Measurements from ENCODE around the gene HOXB5.
A peak's percentile ranks its signal among the peaks of the same experiment; 100 is the strongest.

The HOXB5 gene

DNA sequence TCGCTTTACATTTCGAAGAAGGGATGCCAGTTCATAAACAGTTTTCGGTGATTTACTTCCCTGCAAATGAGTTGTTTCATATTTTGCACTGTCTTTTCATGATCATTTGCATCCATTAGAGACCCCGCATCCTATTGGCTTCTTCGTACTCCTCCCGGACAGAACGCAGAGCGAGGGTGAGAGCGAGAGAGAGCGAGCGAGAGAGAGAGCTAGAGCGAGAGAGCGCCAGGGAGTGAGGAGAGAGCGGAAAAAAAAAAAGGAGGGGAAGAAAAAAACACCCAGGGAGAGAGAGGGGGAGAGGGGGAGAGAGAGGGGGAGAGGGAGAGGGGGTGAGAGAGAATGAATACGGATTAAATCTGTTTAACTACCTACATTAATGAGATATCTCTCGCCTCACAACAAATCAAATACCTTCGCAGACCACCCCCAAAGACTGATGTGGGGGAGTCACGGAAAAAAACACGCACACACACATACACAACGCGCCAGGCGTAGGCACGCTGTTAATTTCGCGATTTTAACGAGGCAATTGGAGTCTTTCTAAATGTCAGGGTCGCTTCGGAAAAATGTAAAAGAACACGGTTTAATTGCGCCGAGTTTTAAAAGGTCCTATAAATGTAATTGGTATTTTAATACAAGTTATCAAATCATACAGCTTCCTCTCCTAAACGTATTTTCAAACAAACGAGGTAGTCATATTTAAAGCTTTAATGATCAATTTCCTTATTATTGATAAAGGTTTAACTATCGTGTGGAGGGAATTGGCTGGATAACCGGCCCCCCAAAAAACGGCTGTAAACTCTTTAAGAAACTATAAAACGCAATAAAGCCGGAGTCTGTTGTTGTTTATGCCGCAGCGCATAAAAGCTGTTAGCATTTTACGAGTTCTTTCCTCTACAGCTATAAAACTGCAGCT lies 21.7 kb upstream of the HOXB5 start, which contains the start of gene HOXB8 (continued):
- TF ChIP-seq, protein P1, sequence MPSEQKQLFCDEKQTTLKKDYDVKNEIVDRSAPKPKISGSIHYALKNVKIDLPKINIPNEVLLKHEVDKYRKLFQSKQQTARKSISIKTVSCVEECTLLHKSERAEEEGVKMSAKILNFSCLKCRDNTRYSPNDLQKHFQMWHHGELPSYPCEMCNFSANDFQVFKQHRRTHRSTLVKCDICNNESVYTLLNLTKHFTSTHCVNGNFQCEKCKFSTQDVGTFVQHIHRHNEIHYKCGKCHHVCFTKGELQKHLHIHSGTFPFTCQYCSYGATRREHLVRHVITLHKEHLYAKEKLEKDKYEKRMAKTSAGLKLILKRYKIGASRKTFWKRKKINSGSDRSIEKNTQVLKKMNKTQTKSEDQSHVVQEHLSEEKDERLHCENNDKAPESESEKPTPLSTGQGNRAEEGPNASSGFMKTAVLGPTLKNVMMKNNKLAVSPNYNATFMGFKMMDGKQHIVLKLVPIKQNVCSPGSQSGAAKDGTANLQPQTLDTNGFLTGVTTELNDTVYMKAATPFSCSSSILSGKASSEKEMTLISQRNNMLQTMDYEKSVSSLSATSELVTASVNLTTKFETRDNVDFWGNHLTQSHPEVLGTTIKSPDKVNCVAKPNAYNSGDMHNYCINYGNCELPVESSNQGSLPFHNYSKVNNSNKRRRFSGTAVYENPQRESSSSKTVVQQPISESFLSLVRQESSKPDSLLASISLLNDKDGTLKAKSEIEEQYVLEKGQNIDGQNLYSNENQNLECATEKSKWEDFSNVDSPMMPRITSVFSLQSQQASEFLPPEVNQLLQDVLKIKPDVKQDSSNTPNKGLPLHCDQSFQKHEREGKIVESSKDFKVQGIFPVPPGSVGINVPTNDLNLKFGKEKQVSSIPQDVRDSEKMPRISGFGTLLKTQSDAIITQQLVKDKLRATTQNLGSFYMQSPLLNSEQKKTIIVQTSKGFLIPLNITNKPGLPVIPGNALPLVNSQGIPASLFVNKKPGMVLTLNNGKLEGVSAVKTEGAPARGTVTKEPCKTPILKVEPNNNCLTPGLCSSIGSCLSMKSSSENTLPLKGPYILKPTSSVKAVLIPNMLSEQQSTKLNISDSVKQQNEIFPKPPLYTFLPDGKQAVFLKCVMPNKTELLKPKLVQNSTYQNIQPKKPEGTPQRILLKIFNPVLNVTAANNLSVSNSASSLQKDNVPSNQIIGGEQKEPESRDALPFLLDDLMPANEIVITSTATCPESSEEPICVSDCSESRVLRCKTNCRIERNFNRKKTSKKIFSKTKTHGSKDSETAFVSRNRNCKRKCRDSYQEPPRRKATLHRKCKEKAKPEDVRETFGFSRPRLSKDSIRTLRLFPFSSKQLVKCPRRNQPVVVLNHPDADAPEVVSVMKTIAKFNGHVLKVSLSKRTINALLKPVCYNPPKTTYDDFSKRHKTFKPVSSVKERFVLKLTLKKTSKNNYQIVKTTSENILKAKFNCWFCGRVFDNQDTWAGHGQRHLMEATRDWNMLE (tag by site-specific recombination; conservative IDR thresholded peaks at IDR 0.05; ENCODE audit: low read depth) = 0 out of 2 replicates have a peak, but pooled peaks have one; percentile 8
- peak; percentile 93 for TF ChIP-seq PRDM1 (tag by site-specific recombination; IDR thresholded peaks at IDR 0.05)
- 0 out of 2 replicates have a peak, but pooled peaks have one; percentile 3 for TF ChIP-seq KLF16 (tag by site-specific recombination; IDR thresholded peaks at IDR 0.05)
- TF ChIP-seq ZNF596 (tag by site-specific recombination; IDR thresholded peaks at IDR 0.05) = peak; percentile 99
- TF ChIP-seq GLI4 (tag by site-specific recombination; IDR thresholded peaks at IDR 0.05) = no peak
- peak; percentile 41; the same call in 1 of the 2 replicates for TF ChIP-seq ZNF561 (tag by site-specific recombination; IDR thresholded peaks at IDR 0.05; ENCODE audit: borderline replicate concordance)
- no peak for TF ChIP-seq ZNF292 (tag by site-specific recombination; IDR thresholded peaks at IDR 0.05; ENCODE audit: borderline replicate concordance, low read depth)
- TF ChIP-seq KLF9 (tag by site-specific recombination; IDR thresholded peaks at IDR 0.05; ENCODE audit: low read depth) = peak; percentile 10; the same call in 1 of the 2 replicates
- TF ChIP-seq, protein P2, sequence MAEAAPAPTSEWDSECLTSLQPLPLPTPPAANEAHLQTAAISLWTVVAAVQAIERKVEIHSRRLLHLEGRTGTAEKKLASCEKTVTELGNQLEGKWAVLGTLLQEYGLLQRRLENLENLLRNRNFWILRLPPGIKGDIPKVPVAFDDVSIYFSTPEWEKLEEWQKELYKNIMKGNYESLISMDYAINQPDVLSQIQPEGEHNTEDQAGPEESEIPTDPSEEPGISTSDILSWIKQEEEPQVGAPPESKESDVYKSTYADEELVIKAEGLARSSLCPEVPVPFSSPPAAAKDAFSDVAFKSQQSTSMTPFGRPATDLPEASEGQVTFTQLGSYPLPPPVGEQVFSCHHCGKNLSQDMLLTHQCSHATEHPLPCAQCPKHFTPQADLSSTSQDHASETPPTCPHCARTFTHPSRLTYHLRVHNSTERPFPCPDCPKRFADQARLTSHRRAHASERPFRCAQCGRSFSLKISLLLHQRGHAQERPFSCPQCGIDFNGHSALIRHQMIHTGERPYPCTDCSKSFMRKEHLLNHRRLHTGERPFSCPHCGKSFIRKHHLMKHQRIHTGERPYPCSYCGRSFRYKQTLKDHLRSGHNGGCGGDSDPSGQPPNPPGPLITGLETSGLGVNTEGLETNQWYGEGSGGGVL (tag by site-specific recombination; IDR thresholded peaks at IDR 0.05) = peak; percentile 95
- peak; percentile 99 for TF ChIP-seq ZBTB17 (tag by site-specific recombination; IDR thresholded peaks at IDR 0.05)
- TF ChIP-seq BCL11B (tag by site-specific recombination; IDR thresholded peaks at IDR 0.05; ENCODE audit: low read depth) = peak; percentile 78
- TF ChIP-seq ZBTB48 (tag by site-specific recombination; IDR thresholded peaks at IDR 0.05) = peak; percentile 67
- TF ChIP-seq ZBTB8A (tag by site-specific recombination; IDR thresholded peaks at IDR 0.05) = peak; percentile 46
- TF ChIP-seq, protein P3, sequence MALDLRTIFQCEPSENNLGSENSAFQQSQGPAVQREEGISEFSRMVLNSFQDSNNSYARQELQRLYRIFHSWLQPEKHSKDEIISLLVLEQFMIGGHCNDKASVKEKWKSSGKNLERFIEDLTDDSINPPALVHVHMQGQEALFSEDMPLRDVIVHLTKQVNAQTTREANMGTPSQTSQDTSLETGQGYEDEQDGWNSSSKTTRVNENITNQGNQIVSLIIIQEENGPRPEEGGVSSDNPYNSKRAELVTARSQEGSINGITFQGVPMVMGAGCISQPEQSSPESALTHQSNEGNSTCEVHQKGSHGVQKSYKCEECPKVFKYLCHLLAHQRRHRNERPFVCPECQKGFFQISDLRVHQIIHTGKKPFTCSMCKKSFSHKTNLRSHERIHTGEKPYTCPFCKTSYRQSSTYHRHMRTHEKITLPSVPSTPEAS (tag by site-specific recombination; IDR thresholded peaks at IDR 0.05) = no peak; the same call in 1 of the 2 replicates
- 0 out of 2 replicates have a peak, but pooled peaks have one; percentile 53 for TF ChIP-seq REPIN1 (tag by site-specific recombination; IDR thresholded peaks at IDR 0.05; ENCODE audit: low read depth)
- TF ChIP-seq, protein P4, sequence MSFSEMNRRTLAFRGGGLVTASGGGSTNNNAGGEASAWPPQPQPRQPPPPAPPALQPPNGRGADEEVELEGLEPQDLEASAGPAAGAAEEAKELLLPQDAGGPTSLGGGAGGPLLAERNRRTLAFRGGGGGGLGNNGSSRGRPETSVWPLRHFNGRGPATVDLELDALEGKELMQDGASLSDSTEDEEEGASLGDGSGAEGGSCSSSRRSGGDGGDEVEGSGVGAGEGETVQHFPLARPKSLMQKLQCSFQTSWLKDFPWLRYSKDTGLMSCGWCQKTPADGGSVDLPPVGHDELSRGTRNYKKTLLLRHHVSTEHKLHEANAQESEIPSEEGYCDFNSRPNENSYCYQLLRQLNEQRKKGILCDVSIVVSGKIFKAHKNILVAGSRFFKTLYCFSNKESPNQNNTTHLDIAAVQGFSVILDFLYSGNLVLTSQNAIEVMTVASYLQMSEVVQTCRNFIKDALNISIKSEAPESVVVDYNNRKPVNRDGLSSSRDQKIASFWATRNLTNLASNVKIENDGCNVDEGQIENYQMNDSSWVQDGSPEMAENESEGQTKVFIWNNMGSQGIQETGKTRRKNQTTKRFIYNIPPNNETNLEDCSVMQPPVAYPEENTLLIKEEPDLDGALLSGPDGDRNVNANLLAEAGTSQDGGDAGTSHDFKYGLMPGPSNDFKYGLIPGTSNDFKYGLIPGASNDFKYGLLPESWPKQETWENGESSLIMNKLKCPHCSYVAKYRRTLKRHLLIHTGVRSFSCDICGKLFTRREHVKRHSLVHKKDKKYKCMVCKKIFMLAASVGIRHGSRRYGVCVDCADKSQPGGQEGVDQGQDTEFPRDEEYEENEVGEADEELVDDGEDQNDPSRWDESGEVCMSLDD (tag by site-specific recombination; IDR thresholded peaks at IDR 0.05) = peak; percentile 64; the same call in 1 of the 2 replicates
- TF ChIP-seq ZNF571 (tag by site-specific recombination; IDR thresholded peaks at IDR 0.05) = no peak
- peak; percentile 52 for TF ChIP-seq ZSCAN30 (tag by site-specific recombination; IDR thresholded peaks at IDR 0.05)
- TF ChIP-seq TCF7L2 (IDR thresholded peaks at IDR 0.05; ENCODE audit: borderline replicate concordance, low read depth, low read length) = peak; percentile 75
- TF ChIP-seq, protein P5, sequence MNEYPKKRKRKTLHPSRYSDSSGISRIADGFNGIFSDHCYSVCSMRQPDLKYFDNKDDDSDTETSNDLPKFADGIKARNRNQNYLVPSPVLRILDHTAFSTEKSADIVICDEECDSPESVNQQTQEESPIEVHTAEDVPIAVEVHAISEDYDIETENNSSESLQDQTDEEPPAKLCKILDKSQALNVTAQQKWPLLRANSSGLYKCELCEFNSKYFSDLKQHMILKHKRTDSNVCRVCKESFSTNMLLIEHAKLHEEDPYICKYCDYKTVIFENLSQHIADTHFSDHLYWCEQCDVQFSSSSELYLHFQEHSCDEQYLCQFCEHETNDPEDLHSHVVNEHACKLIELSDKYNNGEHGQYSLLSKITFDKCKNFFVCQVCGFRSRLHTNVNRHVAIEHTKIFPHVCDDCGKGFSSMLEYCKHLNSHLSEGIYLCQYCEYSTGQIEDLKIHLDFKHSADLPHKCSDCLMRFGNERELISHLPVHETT (tag by site-specific recombination; IDR thresholded peaks at IDR 0.05) = peak; percentile 14; the same call in 1 of the 2 replicates
- peak; percentile 28 for TF ChIP-seq WT1 (tag by site-specific recombination; IDR thresholded peaks at IDR 0.05)
- peak; percentile 71 for TF ChIP-seq ZNF423 (tag by site-specific recombination; IDR thresholded peaks at IDR 0.05)
- TF ChIP-seq ZNF37A (tag by site-specific recombination; IDR thresholded peaks at IDR 0.05) = no peak
- peak; percentile 59; the same call in 1 of the 2 replicates for TF ChIP-seq ZEB2 (tag by site-specific recombination; IDR thresholded peaks at IDR 0.05)
